Thyroid gland (tissue), 4 donors: Measurements from ENCODE around the gene IRAG1. TPM values are rescaled to one million over a fixed set of nuclear protein-coding genes. Genes with fewer than 3 reads are reported as not detected.

Experiments used
- DNase-seq, 2 donors: peaks; one replicate each; pipeline ENCODE4 v3.0.0-alpha.2; 2019
- H3K27ac ChIP-seq, 3 donors: fragments of 200-600 bp; sonication (generic); 1 replicate in 2 of 3; 2 replicates in 1 of 3; pipeline ENCODE4 v1.5.1; 2016 to 2019; ENCODE audit warnings: mild to moderate bottlenecking in 1 of 3, moderate library complexity in 1 of 3
- H3K27me3 ChIP-seq: fragments of 200-600 bp; sonication (generic); one replicate; pipeline ENCODE4 v1.5.1; 2019
- H3K36me3 ChIP-seq, 2 donors: fragments of 200-600 bp; sonication (generic); one replicate each; pipeline ENCODE4 v1.5.1; 2016 to 2019
- H3K4me1 ChIP-seq, 2 donors: fragments of 200-600 bp; sonication (generic); one replicate each; pipeline ENCODE4 v1.5.1; 2017 to 2019
- H3K4me3 ChIP-seq, 3 donors: fragments of 200-600 bp; sonication (generic); replicated peaks in 1 of 3; 1 replicate in 2 of 3; 2 replicates in 1 of 3; pipeline ENCODE4 v1.5.1; 2016; ENCODE audit warnings: mild to moderate bottlenecking in 1 of 3
- H3K9me3 ChIP-seq: fragments of 200-600 bp; sonication (generic); one replicate; pipeline ENCODE4 v1.5.1; 2017
- POLR2A ChIP-seq, 2 donors: fragments of 450-650 bp; IDR thresholded peaks; one replicate each; pipeline ENCODE4 v1.6.1; 2017; ENCODE audit warnings: antibody characterized with exemption in 2 of 2, mild to moderate bottlenecking in 2 of 2, moderate library complexity in 1 of 2
- WGBS, 2 donors: methylation state at CpG; one replicate each; pipeline ENCODE4 v1.1.5; 2017; 5-methylcytosine and 5-hydroxymethylcytosine counted together
- intact Hi-C: fragments of 100-400 bp; cut with DNase I; formaldehyde crosslinking; loops from one replicate; pipeline ENCODE4 v1.15.1; 2023
- total RNA-seq, 4 donors: library from RNA; depleted of rRNA; stranded (reverse); fragments of >200 nt; gene quantifications; one replicate each; pipeline ENCODE4 v1.2.3, GENCODE V29; 2016
- TF ChIP-seq, protein P1 (sequence below), 6 experiments: fragments of 200-600 bp in 3 of 6; fragments of 450-650 bp in 3 of 6; sonication (generic) in 3 of 6; IDR thresholded peaks; one replicate each; pipeline ENCODE4 v1.5.1; 2016 to 2019; ENCODE audit warnings: antibody characterized with exemption in 6 of 6, mild to moderate bottlenecking in 2 of 6, inconsistent platforms in 1 of 6, moderate library complexity in 1 of 6

Gene IRAG1
- total RNA-seq, 4 donors from 2014 or later: 3.2 to 14.4 (median 5.8) TPM

DNA sequence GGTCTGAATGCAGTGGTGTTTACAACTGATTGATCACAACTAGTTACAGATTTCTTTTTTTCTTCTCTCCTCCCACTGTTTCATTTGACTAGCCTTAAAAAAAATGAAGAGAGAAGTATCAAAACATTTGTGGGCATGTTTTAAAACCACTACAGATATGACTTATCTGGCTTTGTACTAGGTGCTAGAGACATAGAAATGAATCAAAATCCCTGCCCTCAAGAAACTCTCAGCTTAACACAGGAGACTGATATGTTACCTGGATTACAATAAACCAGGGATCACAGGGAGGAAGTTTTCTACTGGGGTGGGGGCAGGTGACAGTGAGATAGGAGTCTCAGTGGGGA, 32.3 kb upstream of the IRAG1 start:
- DNase-seq: no peak
- H3K36me3 ChIP-seq: no peaks in the 10 kb centered on the region
- no peaks in the 10 kb centered on the region for H3K9me3 ChIP-seq
- no peak for TF ChIP-seq POLR2A (IDR thresholded peaks at IDR 0.05)
- TF ChIP-seq, protein P1, sequence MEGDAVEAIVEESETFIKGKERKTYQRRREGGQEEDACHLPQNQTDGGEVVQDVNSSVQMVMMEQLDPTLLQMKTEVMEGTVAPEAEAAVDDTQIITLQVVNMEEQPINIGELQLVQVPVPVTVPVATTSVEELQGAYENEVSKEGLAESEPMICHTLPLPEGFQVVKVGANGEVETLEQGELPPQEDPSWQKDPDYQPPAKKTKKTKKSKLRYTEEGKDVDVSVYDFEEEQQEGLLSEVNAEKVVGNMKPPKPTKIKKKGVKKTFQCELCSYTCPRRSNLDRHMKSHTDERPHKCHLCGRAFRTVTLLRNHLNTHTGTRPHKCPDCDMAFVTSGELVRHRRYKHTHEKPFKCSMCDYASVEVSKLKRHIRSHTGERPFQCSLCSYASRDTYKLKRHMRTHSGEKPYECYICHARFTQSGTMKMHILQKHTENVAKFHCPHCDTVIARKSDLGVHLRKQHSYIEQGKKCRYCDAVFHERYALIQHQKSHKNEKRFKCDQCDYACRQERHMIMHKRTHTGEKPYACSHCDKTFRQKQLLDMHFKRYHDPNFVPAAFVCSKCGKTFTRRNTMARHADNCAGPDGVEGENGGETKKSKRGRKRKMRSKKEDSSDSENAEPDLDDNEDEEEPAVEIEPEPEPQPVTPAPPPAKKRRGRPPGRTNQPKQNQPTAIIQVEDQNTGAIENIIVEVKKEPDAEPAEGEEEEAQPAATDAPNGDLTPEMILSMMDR (IDR thresholded peaks at IDR 0.05): no peak
- H3K4me1 ChIP-seq: no peaks in the 10 kb centered on the region
- intact Hi-C loops: no loop called here
- H3K4me3 ChIP-seq: no peak overlapping the region
- H3K27me3 ChIP-seq: no peaks in the 10 kb centered on the region
- H3K27ac ChIP-seq: no peak overlapping the region

DNA sequence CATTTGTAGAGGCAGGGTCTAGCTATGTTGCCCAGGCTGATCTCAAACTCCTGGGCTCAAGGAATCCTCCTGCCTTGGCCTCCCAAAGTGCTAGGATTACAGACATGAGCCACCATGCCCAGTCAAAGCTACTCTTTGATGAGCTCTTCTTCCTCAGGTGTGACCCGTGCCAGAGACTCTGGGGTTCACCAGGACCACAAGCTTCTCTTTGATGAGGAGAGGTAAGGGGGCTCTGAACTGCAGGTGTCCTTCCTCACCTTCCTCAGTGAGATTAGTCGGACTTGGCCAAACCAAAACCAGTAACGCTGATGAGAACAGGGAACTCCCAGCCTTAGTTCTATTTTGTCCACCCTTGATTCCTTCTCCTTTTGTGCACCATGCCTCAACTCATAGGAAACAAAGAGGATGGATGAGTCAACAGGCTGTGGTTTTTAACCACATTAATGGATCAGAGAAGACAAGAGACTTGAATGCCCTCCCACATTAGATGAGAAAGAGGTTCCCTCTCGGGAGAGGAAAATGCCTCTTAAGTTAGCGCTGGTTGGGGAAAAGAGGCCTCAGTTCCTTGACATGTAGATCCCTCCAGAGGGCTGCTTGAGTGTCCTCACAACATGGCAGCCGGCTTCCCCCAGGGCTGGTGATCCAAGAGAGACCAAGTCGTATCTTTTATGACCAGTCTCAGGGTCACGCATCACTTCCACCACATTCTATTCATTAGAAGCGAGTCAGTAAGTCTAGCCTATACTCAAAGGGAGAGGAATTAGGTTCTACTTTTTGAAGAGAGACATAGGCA, 31.8 kb upstream of the IRAG1 start:
- Histone ChIP-seq H3K27me3 (no peaks in the 10 kb centered on the region), H3K36me3 (no peaks in the 10 kb centered on the region), H3K27ac (no peak overlapping the region), H3K9me3 (no peaks in the 10 kb centered on the region), H3K4me1 (no peaks in the 10 kb centered on the region), H3K4me3 (no peak overlapping the region)
- 92 to 94% methylated on average over 9 of the region's 9 CpGs for WGBS, 2 donors
- DNase-seq: no peak
- intact Hi-C loops: no loop called here
- TF ChIP-seq, protein P1 (IDR thresholded peaks at IDR 0.05): no peak
- no peak for TF ChIP-seq POLR2A (IDR thresholded peaks at IDR 0.05)

DNA sequence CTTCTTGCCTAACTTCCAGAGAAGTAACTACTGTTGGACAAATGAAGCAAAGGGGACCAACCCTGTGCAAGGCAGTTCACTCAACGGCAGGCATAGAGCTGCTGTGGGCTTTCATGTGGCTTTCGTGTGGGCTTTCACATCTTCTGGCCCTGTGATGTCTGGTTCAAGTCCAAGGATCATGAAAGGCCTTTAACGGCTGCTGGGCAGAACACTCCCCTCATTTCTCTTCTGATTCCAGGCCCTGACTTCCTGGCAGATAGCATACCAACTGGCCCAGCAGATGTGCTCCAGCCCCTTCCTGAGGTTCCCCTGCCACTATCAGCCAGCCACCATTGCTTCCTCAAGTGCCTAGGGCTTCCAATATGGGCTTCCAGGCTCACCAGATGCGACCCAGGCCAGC, 28.8 kb upstream of the IRAG1 start:
- H3K9me3 ChIP-seq: no peaks in the 10 kb centered on the region
- intact Hi-C loops: no loop called here
- H3K27ac ChIP-seq: no peak overlapping the region
- no peaks in the 10 kb centered on the region for H3K36me3 ChIP-seq
- H3K27me3 ChIP-seq: no peaks in the 10 kb centered on the region
- TF ChIP-seq, protein P1 (IDR thresholded peaks at IDR 0.05): no peak
- TF ChIP-seq POLR2A (IDR thresholded peaks at IDR 0.05): no peak
- H3K4me3 ChIP-seq: no peak overlapping the region
- no peak for DNase-seq
- WGBS, 2 donors: 70 to 88% methylated on average over 4 of the region's 4 CpGs
- no peaks in the 10 kb centered on the region for H3K4me1 ChIP-seq

DNA sequence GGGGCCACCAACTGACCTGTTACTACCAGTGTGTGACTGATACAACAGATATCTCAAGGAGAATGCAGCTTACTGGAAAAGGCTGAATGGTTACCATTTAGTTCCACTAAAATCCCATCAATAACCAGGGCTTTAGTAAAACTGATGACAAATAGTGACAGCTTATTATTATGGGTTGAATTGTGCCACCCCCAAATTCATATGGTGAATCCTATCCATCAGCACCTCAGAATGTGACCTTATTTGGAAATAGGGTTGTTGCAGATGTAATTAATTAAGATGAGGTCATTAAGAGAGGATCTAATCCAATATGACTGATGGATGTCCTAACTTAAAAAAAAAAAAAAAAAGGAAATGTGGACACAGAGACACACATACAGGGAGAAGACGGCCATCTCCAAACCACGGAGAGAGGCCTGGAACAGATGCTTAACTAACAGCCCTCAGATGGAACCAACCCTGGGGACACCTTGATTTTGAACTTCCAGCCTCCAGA, 27.4 kb upstream of the IRAG1 start:
- Histone ChIP-seq H3K4me1 (no peaks in the 10 kb centered on the region), H3K36me3 (no peaks in the 10 kb centered on the region), H3K4me3 (no peak overlapping the region), H3K27ac (no peak overlapping the region), H3K9me3 (no peaks in the 10 kb centered on the region), H3K27me3 (no peaks in the 10 kb centered on the region)
- DNase-seq: no peak
- TF ChIP-seq, protein P1 (IDR thresholded peaks at IDR 0.05): no peak
- TF ChIP-seq POLR2A (IDR thresholded peaks at IDR 0.05): no peak
- 85 to 86% methylated on average over 2 of the region's 2 CpGs for WGBS, 2 donors
- intact Hi-C loops: no loop called here

DNA sequence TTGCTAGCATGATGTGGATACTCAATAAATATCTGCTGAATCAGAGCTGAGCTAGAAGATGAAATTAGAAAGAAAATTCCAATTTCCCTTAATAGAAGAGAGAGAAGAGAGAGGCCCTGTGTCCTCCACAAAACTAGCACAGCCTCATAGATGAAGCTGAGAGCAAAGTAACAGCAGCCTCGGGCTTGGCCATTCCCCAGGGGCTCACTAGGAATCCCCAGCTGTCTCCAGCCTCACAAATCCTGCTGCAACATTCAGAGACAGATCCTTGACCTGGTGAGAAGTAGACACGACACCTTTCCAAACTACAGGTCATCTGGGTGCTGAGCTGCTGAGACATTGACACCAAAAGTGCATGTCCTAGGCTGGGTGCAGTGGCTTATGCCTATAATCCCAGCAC, 26.1 kb upstream of the IRAG1 start:
- TF ChIP-seq, protein P1 (IDR thresholded peaks at IDR 0.05): no peak
- TF ChIP-seq POLR2A (IDR thresholded peaks at IDR 0.05): no peak
- Histone ChIP-seq H3K27ac (no peak overlapping the region), H3K9me3 (no peaks in the 10 kb centered on the region), H3K4me1 (no peaks in the 10 kb centered on the region), H3K27me3 (no peaks in the 10 kb centered on the region), H3K4me3 (no peak overlapping the region), H3K36me3 (no peaks in the 10 kb centered on the region)
- no peak for DNase-seq
- intact Hi-C loops: no loop called here
- 73 to 88% methylated on average over 2 of the region's 2 CpGs for WGBS, 2 donors
